ENCODE measurements around the gene LEFTY2.

Gene LEFTY2

GRCh38 chr1:225963735-225964530 is 22.9 kb upstream of the LEFTY2 start:
- H3K4me3 ChIP-seq (replicated peaks; ENCODE audit: low read depth, low read length) = no peak overlapping the region
- no peak for DNase-seq (ENCODE audit: low read depth)

GRCh38 chr1:225962440-225962975 is 21.5 kb upstream of the LEFTY2 start:
- no peak overlapping the region for H3K4me3 ChIP-seq (replicated peaks; ENCODE audit: low read depth, low read length)
- peak; percentile 24 for DNase-seq (ENCODE audit: low read depth)
- peak; percentile 60 for TF ChIP-seq CTCF (IDR thresholded peaks at IDR 0.05; ENCODE audit: low read length, missing control alignments)

More at GRCh38 chr1:225963735-225964530, 22.9 kb upstream of the LEFTY2 start:
- TF ChIP-seq CTCF (IDR thresholded peaks at IDR 0.05; ENCODE audit: low read length, missing control alignments) = no peak

GRCh38 chr1:225961659-225962439 is 20.8 kb upstream of the LEFTY2 start:
- no peak for TF ChIP-seq CTCF (IDR thresholded peaks at IDR 0.05; ENCODE audit: low read length, missing control alignments)
- no peak overlapping the region for H3K4me3 ChIP-seq (replicated peaks; ENCODE audit: low read depth, low read length)
- no peak for DNase-seq (ENCODE audit: low read depth)

DNA sequence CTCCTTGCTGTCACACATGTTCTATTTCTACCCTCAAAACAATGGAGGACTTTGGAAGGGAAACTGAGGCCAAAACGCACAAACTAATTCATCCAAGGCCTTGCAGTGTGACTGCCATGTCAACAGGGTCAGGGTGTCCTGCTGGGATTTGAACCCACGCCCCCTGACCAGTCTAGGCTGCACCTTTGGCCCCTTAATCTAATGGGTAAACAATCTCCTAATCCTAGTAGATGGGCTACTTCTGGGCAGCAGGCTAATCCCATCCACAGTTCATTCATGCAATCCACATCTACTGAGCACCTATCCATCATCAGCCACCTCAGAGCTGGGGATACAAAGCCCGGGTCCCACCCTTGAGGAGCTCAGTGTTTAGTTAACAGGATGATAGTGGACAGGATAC is 17.0 kb upstream of the LEFTY2 start:
- H3K4me3 ChIP-seq (replicated peaks; ENCODE audit: low read depth, low read length) = no peak overlapping the region
- DNase-seq (ENCODE audit: low read depth) = no peak
- TF ChIP-seq CTCF (IDR thresholded peaks at IDR 0.05; ENCODE audit: low read length, missing control alignments) = no peak

DNA sequence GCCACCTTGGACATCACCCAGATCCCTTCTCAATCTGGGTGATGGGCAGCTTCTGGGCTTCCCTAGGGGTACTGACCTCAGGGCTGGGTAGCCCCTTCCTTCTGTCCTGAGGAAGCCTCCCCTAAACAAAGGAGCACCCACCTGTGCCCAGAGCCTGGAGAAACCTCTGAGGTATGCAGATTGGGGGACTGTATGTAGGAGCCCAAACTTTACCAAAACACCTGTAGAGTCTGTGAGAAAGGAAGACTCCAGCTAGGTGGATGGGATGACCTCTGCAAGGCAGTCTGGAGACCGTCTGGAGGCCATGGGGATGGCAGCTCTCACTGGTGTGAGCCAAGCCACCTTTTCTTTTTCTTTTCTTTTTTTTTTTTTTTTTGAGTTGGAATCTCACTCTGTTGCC is 13.7 kb upstream of the LEFTY2 start:
- H3K4me3 ChIP-seq (replicated peaks; ENCODE audit: low read depth, low read length) = no peak overlapping the region
- DNase-seq (ENCODE audit: low read depth) = no peak
- TF ChIP-seq CTCF (IDR thresholded peaks at IDR 0.05; ENCODE audit: low read length, missing control alignments) = no peak

DNA sequence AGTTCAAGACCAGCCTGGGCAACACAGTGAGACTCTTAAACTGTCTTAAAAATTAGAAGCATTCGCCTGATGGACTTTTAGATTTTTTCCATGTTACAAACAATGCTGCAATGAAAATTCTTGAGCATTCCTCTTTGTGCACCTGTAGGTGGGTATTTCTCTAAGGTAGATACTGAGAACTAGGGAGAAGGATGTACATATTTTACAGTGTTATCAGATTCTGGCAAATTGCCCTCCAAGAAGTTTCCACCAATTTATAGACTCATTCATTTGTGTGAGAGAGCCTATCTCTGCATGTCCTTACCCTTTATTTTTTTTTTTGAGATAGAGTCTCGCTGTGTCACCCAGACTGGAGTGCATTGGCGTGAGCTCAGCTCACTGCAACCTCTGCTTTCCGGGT is 12.3 kb upstream of the LEFTY2 start:
- DNase-seq (ENCODE audit: low read depth) = no peak
- no peak overlapping the region for H3K4me3 ChIP-seq (replicated peaks; ENCODE audit: low read depth, low read length)
- no peak for TF ChIP-seq CTCF (IDR thresholded peaks at IDR 0.05; ENCODE audit: low read length, missing control alignments)
